Colonic mucosa (tissue), 4 donors: ENCODE data around the gene C1orf116. TPM values are rescaled to one million over a fixed set of nuclear protein-coding genes. Genes with fewer than 3 reads are reported as not detected.
A peak's percentile ranks its signal among the peaks of the same experiment; 100 is the strongest.

Experiments used
- DNase-seq: peaks from one replicate; pipeline ENCODE4 v3.0.0-alpha.2; 2020
- H3K27ac ChIP-seq: fragments of 200-600 bp; one replicate; pipeline ENCODE4 v1.8.0; 2021
- H3K27me3 ChIP-seq: fragments of 200-600 bp; one replicate; pipeline ENCODE4 v1.8.0; 2021
- H3K36me3 ChIP-seq: fragments of 200-600 bp; one replicate; pipeline ENCODE4 v1.8.0; 2021
- H3K4me1 ChIP-seq: fragments of 200-600 bp; one replicate; pipeline ENCODE4 v1.8.0; 2021; ENCODE audit warnings: mild to moderate bottlenecking
- H3K4me3 ChIP-seq: fragments of 200-600 bp; one replicate; pipeline ENCODE4 v1.8.0; 2021
- H3K9ac ChIP-seq, 2 donors: one replicate each; pipeline ENCODE4 v1.7.0; 2013; ENCODE audit warnings: control low read depth in 2 of 2, low read depth in 2 of 2, low read length in 2 of 2
- H3K9me3 ChIP-seq: fragments of 200-600 bp; one replicate; pipeline ENCODE4 v1.8.0; 2021
- intact Hi-C: fragments of 100-400 bp; cut with DNase I; formaldehyde crosslinking; loops from one replicate; pipeline ENCODE4 v1.14.1; 2022
- total RNA-seq, 2 donors: library from RNA; stranded (reverse); fragmentation: NEBNext Ultra II Directional in 1 of 2; extraction: Animal tissue kit (Norgen Biotek cat#: 25700) in 1 of 2; gene quantifications; one replicate each; pipeline ENCODE4 v1.2.1, GENCODE V29; 2021
- TF ChIP-seq, protein P1 (sequence below): fragments of 200-600 bp; IDR thresholded peaks from one replicate; pipeline ENCODE4 v1.8.0; 2022; ENCODE audit warnings: antibody characterized with exemption, mild to moderate bottlenecking
- donor health status: healthy.
- donor health status: DM: no; HTN: no; CAD: no.
- donor health status: DM: no; HTN: no; CAD: no.

Gene C1orf116
- total RNA-seq, 2 donors from 2014 or later, result 12.0 to 25.5 TPM

DNA sequence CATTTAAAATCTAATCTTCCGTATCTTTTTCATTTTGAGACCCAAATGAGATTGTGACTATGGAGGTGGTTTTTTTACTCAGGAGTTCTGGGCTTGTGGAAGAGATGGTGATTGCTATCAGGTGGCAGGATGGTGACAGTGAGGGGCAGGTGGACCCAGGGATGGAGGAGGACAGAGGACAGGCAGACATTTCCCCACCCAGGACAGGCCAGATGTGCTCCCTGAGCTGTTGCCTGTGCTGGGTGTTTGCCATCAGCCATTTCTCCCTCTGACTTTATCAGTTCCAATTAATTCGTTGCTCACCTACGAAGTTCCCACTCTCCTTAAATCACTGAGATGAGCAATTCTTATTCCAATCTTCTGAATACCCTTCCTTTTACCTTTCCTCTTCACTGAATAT, 26.5 kb downstream of the C1orf116 start:
- DNase-seq, result no peak
- H3K27ac ChIP-seq, result no peak overlapping the region
- H3K4me3 ChIP-seq, result no peak overlapping the region
- no peak overlapping the region for H3K9ac ChIP-seq
- TF ChIP-seq, protein P1, sequence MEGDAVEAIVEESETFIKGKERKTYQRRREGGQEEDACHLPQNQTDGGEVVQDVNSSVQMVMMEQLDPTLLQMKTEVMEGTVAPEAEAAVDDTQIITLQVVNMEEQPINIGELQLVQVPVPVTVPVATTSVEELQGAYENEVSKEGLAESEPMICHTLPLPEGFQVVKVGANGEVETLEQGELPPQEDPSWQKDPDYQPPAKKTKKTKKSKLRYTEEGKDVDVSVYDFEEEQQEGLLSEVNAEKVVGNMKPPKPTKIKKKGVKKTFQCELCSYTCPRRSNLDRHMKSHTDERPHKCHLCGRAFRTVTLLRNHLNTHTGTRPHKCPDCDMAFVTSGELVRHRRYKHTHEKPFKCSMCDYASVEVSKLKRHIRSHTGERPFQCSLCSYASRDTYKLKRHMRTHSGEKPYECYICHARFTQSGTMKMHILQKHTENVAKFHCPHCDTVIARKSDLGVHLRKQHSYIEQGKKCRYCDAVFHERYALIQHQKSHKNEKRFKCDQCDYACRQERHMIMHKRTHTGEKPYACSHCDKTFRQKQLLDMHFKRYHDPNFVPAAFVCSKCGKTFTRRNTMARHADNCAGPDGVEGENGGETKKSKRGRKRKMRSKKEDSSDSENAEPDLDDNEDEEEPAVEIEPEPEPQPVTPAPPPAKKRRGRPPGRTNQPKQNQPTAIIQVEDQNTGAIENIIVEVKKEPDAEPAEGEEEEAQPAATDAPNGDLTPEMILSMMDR, result no peak
- no peaks in the 10 kb centered on the region for H3K36me3 ChIP-seq
- intact Hi-C loops, result no loop called here
- no peaks in the 10 kb centered on the region for H3K27me3 ChIP-seq
- H3K4me1 ChIP-seq, result peaks cover 13% of the 10 kb centered on the region
- no peaks in the 10 kb centered on the region for H3K9me3 ChIP-seq

DNA sequence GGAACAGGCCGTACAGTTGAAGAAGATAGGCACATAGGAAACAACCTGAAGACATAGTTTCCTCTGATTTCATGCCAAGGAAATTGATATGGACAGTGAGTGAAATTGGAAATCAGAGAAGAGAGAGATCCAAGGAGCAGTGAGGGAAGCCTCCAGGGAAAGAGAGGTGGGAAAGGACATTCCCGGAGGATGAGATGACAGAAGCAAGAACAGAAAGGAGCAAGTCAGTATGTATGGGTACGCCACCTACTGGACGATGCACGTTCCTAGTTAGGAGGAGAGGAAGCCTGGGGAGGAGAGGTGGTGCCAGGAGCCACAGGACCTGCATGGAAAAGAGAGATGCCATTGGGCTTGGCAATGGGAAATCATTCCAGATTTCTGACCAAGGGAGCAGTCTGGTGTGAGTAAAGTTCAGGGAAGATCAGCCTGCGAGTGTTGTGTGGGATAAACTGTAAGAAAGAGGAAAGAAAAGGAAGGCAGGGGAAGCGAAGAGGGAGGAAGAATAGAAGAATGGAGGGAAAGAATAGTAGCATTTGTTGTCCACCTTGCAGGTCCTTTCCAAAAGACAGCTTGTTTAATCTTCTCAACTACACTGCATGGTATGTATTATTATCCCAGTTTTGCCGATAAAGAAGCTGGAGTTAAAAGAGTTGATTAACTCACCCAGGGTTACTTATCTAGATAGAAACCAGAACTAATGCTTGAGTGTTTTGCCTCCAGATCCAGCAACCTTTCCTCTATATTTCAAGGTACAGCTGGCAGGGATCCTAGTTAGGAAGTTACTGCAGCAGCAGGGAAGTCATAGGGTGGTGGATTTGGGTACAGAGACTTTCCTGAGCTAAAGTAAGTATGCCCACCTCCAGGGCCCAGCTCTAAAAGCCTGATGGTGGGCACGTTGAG, 27.4 kb downstream of the C1orf116 start:
- H3K9ac ChIP-seq, result peak overlapping the region in 1 of 2 donors; percentile 48
- intact Hi-C loops, result no loop called here
- no peak overlapping the region for H3K27ac ChIP-seq
- H3K4me1 ChIP-seq, result peaks cover 13% of the 10 kb centered on the region
- no peaks in the 10 kb centered on the region for H3K36me3 ChIP-seq
- DNase-seq, result peak; percentile 78
- no peaks in the 10 kb centered on the region for H3K27me3 ChIP-seq
- TF ChIP-seq, protein P1, result peak; percentile 65
- H3K9me3 ChIP-seq, result no peaks in the 10 kb centered on the region
- H3K4me3 ChIP-seq, result no peak overlapping the region

DNA sequence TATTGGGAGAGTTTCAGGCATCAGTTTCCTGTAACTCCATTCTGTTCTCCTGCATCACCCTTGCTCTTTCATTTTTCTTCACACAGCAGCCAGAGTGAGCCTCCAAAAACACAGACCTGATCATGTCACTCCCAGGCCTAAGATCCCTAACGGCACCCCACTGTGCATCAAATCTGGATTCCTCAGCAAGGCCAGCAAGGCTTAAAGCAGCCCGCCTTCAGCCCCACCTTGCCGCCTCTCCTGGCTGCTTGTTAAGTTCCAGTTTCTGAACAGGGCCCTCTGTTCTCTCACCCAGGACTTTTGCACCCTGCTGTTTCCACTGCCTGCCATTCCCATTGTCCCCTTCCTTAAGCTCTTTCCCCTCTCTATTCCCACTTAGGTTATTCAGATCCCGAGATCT, 29.3 kb downstream of the C1orf116 start:
- H3K36me3 ChIP-seq, result no peaks in the 10 kb centered on the region
- no peak overlapping the region for H3K27ac ChIP-seq
- no peak overlapping the region for H3K9ac ChIP-seq
- H3K27me3 ChIP-seq, result no peaks in the 10 kb centered on the region
- H3K4me1 ChIP-seq, result peaks cover 9% of the 10 kb centered on the region
- intact Hi-C loops, result no loop called here
- TF ChIP-seq, protein P1, result no peak
- no peaks in the 10 kb centered on the region for H3K9me3 ChIP-seq
- DNase-seq, result no peak
- no peak overlapping the region for H3K4me3 ChIP-seq

DNA sequence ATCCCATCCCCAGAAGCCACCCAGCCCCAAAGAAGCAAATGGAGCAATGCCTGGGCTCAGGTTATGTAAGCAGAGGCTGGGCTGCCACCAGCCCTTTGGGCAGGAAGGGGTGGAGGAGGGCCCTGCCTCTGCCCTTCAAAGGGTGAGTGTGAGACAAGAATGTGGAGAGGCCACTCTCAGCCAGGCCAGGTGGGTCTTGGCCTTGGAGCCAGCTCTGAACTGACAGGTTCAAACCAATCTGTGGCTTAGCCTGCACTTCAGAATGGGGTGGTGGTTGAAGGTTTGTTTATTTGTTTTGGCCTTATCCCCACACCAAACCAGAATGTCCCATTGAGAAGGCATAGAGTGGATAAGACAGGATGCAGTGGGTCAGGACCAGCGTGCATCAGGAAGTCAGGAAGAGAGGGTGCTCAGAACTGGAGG, 29.8 kb downstream of the C1orf116 start:
- Histone ChIP-seq H3K4me3 (no peak overlapping the region), H3K27ac (no peak overlapping the region), H3K36me3 (no peaks in the 10 kb centered on the region), H3K27me3 (no peaks in the 10 kb centered on the region), H3K9ac (no peak overlapping the region), H3K4me1 (peaks cover 9% of the 10 kb centered on the region), H3K9me3 (no peaks in the 10 kb centered on the region)
- TF ChIP-seq, protein P1, result no peak
- intact Hi-C loops, result no loop called here
- no peak for DNase-seq

DNA sequence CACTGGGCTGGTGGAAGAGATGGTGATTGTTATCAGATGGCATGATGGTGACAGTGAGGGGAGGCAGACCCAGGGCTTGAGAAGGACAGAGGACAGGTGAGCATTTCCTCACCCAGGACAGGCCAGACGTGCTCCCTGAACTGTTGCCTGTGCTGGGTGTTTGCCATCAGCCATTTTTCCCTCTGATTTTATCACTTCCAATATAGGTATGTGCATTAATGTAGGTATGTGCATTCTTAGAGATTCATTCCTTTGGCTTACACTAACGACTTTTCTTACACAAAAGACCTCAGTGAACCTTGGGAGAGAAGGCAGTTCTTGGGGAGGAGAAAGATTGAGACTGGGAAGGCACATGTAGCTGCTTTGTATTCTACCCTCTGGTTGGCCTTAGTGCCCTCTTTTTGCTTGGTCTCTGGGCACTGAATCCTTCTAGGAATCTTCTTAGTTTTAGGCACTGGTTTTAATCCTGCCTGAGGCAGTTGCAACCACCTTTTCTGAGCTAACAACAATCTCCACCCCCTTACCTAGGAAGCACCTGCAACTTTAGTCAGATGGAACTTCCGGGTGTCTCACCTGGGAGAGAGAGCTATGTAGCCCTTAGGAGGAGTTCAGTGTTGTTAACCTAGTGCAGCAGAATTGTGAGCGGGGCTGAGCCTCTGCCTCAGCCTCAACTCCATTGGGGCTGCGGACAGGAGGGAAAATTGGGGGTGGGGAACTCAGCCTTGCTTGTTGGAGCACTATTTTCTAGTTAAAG, 30.9 kb downstream of the C1orf116 start:
- peak; percentile 63 for DNase-seq
- no peaks in the 10 kb centered on the region for H3K9me3 ChIP-seq
- intact Hi-C loops, result no loop called here
- H3K27ac ChIP-seq, result no peak overlapping the region
- H3K4me3 ChIP-seq, result no peak overlapping the region
- no peaks in the 10 kb centered on the region for H3K27me3 ChIP-seq
- H3K36me3 ChIP-seq, result no peaks in the 10 kb centered on the region
- peaks cover 9% of the 10 kb centered on the region for H3K4me1 ChIP-seq
- TF ChIP-seq, protein P1, result no peak
- H3K9ac ChIP-seq, result no peak overlapping the region
